ENCODE measurements around the gene FAM222B.
A peak's percentile ranks its signal among the peaks of the same experiment; 100 is the strongest.
"Not testable (repeated sequence)": the region's sequence is repeated elsewhere in the genome, so short reads cannot be mapped to it uniquely, and the experiment has no call there.

Gene FAM222B

GRCh38 chr17:28836541-28836940, 6.0 kb downstream of the FAM222B start:
- FAIRE-seq, result not testable (repeated sequence)

- FAIRE-seq, result no peak
Measured at GRCh38 chr17:28834420-28834819, 8.2 kb downstream of the FAM222B start.

- no peak for FAIRE-seq
Measured at GRCh38 chr17:28828294-28829040, 14.1 kb downstream of the FAM222B start.

GRCh38 chr17:28827672-28828071, 14.9 kb downstream of the FAM222B start:
- no peak for FAIRE-seq

- FAIRE-seq, result peak; percentile 63
Measured at GRCh38 chr17:28819582-28819981, 23.0 kb downstream of the FAM222B start.

DNA sequence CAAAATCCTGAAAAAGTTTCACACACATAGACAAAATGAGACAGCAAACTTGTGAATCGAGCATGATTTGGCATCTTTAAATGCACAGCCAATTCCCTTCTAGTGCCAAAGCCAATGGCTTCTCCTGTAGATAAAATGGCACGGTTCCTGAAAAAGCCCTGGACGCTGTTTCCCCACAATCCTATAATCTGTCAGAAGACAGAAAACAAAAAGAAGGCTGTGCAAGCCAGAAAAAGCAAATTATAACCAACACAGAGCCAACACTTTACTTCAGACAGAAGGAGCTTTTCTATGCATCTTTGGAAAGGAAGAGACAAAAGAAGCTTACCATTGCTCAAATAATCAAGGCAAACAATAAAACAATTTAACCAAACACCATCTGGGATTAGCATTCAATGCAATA, 23.8 kb downstream of the FAM222B start:
- FAIRE-seq, result no peak

- no peak for FAIRE-seq
Measured at GRCh38 chr17:28816540-28816939, 26.1 kb downstream of the FAM222B start.

DNA sequence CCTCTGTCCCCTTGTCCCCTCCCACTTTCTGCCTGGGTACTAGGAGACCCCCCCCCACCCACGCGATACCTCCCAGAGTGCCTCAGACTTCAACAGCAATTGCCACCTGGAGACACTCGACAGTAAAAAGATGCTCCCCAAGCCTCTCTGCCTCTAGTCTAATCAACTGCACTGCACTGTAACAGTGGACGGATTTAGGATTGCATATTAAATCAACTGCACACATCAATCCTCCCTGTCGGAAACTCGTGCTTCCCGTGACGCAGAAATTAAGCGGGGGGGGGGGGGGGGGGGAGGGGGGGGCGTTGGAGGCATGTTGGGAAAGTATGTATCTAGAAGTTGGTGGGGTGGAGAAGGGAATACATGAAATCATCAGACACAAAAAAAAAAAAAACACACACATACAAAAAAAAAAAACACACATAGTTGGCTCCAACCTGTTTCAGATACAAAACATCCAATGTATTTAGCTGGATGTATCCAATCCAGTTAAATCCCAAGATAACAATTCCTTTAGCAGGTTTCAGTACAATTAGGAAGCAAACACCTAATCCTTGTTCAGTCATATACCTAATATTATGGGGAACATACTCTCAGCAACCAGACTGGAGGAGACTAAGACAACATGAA, 29.7 kb downstream of the FAM222B start:
- no peak for FAIRE-seq

- FAIRE-seq, result peak; percentile 90
Measured at GRCh38 chr17:28812091-28812747, 30.4 kb downstream of the FAM222B start.

DNA sequence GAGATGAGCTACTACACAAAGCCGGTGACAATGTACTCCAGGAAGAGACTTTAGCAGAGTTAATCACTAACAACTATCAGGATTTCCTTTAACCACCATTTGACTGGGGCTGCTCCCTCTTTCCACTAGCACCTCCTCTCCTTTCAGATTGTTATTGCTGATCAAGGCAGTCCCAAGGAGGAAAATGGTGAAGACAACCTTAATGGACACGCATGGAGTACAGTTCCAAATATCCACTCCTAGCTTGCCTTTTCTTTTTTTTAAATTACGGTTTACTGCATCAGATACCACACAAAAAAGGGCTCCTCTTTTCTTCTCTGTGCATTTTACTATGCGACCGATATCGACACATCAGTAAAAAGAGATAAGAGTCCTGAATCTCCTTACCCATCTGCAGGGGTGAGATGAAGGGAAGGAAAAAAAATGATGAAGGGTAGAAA, 30.9 kb downstream of the FAM222B start:
- FAIRE-seq, result no peak

GRCh38 chr17:28810437-28810836, 32.2 kb downstream of the FAM222B start:
- FAIRE-seq, result peak; percentile 69

DNA sequence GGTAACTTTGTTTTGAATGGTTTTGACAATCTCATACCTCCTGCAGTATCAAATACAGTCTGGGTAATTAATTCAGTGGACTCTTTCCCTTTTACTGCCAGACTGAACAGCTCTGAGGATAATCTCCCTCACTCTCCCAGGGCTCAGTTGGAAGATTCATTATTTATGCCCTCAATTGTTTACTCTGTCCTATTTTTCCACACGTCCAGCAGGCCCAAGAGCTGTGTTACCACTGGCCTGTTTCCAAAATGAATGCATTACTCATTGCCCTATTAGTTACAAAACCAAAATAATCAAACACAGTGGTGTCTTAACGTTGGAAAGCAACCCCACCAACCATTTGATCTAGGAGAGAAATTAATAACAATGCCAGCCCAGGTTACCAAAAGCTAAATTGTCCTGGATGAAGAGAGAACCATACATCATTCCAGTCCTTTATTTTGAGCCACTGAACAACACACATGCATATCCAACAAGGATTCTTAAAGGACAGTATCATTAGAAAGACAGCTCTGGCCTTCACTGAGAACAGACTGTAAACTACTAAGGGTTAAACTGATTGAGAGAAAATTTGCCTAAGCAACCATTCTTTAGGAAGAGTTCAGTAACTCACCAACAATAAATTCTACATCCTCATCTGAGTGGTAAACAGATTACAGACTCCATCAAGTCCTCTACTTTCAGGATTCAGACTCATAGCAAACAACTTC, 34.5 kb downstream of the FAM222B start:
- FAIRE-seq, result no peak

GRCh38 chr17:28796062-28796461, 46.5 kb downstream of the FAM222B start:
- FAIRE-seq, result no peak

- FAIRE-seq, result not testable (repeated sequence)
Measured at GRCh38 chr17:28794846-28795441, 47.6 kb downstream of the FAM222B start.

GRCh38 chr17:28792877-28793661, 49.5 kb downstream of the FAM222B start:
- FAIRE-seq, result peak; percentile 23

DNA sequence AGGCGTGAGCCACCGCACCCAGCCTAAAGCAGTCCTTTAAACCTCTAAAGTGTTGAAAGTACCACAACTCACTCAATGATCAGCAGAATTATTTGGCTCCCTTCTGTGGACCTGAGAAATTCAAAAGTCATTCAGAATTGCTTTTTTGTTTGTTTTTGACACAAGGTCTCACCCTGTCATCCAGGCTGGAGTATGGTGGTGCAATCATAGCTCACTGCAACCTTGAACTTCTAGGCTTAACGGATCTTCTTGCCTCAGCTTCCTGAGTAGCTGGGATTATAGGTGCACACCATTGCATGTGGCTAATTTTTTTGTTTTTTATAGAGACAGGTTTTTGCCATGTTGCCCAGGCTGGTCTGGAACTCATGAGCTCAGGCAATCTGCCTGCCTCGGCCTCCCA, 54.5 kb downstream of the FAM222B start:
- no peak for FAIRE-seq

DNA sequence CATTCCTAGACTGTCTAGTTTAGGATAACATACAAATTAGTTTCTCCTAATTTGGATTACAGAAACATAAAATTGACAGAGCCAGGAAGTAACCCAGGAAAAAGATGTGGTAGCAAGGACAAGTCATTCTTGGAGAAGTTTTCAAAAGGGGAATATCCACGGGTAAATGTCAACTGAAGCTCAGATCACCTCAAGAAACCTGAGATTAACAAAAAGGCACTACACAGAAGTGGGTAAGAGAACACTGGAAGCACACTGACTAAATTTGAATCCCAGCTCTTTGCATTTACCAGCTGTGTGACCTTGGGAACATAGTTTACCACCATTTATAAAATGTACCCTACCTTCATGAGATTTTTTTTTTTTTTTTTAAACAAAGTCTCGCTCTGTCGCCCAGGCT, 59.4 kb downstream of the FAM222B start:
- FAIRE-seq, result no peak

GRCh38 chr17:28779601-28780000, 63.0 kb downstream of the FAM222B start:
- FAIRE-seq, result not testable (repeated sequence)

DNA sequence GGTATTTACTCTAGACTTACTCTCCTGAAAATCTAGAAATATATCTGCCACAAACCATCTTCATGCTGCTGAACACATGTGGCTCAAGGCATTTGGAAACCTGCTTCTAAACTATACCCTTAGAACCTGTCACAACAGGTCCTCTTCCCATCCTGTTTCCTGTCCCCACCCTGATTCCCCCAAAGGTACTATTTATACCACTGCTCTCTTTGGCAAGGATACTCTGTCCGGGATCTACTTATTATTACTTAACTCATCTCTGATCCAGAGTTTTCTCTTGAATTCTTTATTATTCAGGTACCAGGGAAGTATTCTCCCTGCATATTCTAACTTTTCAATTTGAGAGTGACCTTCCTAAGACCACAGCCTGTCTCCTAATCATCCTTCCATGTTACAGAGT, 65.4 kb downstream of the FAM222B start:
- no peak for FAIRE-seq

GRCh38 chr17:28774206-28774605, 68.4 kb downstream of the FAM222B start:
- FAIRE-seq, result no peak

GRCh38 chr17:28773736-28774135, 68.9 kb downstream of the FAM222B start:
- FAIRE-seq, result no peak

DNA sequence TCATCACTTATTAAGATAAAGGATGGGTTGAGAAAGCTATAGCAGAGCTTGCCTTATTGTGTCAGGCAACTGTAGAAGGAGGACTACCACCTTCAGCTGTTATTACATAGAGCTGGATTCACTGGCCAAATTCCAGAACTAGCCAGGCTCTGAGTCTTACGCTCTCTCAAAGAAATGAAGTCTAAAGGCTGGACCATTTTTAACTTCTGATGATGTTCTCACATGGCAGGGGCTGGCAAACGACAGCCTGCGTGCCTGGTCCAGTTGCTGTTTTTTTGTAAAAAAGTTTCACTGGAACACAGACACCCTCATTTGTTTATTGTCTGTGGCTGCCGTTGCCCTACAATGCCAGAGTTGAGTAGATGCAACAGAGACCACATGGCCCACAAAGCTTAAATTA, 77.6 kb downstream of the FAM222B start:
- FAIRE-seq, result no peak

Data from G401.6 (cell line).